Muscle of leg (tissue), 11 donors: ENCODE measurements around the gene COP1. TPM values are rescaled to one million over a fixed set of nuclear protein-coding genes. Genes with fewer than 3 reads are reported as not detected.
"Not testable (repeated sequence)": the region's sequence is repeated elsewhere in the genome, so short reads cannot be mapped to it uniquely, and the experiment has no call there.

Source experiments
- DNase-seq: peaks from one replicate; pipeline ENCODE4 v3.0.0; 2013
- H3K27ac ChIP-seq: one replicate; pipeline ENCODE4 v1.5.1; 2013; ENCODE audit warnings: mild to moderate bottlenecking, low read length, control low read depth
- H3K27me3 ChIP-seq: one replicate; pipeline ENCODE4 v1.6.1; 2013; ENCODE audit warnings: low read length; ENCODE audit not compliant: control insufficient read depth, insufficient read depth
- H3K36me3 ChIP-seq: one replicate; pipeline ENCODE4 v1.6.1; 2013; ENCODE audit warnings: low read length; ENCODE audit not compliant: control insufficient read depth, insufficient read depth
- H3K4me1 ChIP-seq: one replicate; pipeline ENCODE4 v1.6.1; 2013; ENCODE audit warnings: low read length; ENCODE audit not compliant: control insufficient read depth, insufficient read depth
- H3K4me3 ChIP-seq: one replicate; pipeline ENCODE4 v1.5.1; 2013; ENCODE audit warnings: low read length, control low read depth
- H3K9me3 ChIP-seq: replicated peaks from 2 replicates; pipeline ENCODE4 v1.6.1; 2013; ENCODE audit warnings: low read depth, low read length; ENCODE audit not compliant: control insufficient read depth
- WGBS: methylation state at CpG from one replicate; pipeline ENCODE4 v1.1.5; 2013; ENCODE audit warnings: missing lambda C conversion rate; ENCODE audit not compliant: insufficient coverage; 5-methylcytosine and 5-hydroxymethylcytosine counted together
- polyA plus RNA-seq, 8 donors: library from polyadenylated mRNA; unstranded; fragments of 120-200 nt; gene quantifications; one replicate each; pipeline versions ENCODE4 v1.2.1 to v1.2.3, GENCODE V29; 2013; ENCODE audit warnings: inconsistent platforms in 1 of 8, low replicate concordance in 1 of 8; ENCODE audit not compliant: insufficient read length in 8 of 8, insufficient read depth in 1 of 8
- total RNA-seq: library from RNA; stranded (reverse); fragments of 120-200 nt; gene quantifications from one replicate; pipeline ENCODE4 v1.2.4, GENCODE V29; 2013

Gene COP1
- total and polyA plus RNA-seq, 9 donors, result 32.8 to 41.9 (median 35.5) TPM

GRCh38 chr1:175984057-175984812 is 222.9 kb downstream of the COP1 start:
- no peaks in the 10 kb centered on the region for H3K27me3 ChIP-seq
- H3K4me3 ChIP-seq, result no peak overlapping the region
- no peak overlapping the region for H3K27ac ChIP-seq
- WGBS, result 98% methylated on average over 7 of the region's 12 CpGs
- H3K4me1 ChIP-seq, result no peaks in the 10 kb centered on the region
- H3K9me3 ChIP-seq, result peaks cover 18% of the 10 kb centered on the region
- H3K36me3 ChIP-seq, result peaks cover 26% of the 10 kb centered on the region
- no peak for DNase-seq

DNA sequence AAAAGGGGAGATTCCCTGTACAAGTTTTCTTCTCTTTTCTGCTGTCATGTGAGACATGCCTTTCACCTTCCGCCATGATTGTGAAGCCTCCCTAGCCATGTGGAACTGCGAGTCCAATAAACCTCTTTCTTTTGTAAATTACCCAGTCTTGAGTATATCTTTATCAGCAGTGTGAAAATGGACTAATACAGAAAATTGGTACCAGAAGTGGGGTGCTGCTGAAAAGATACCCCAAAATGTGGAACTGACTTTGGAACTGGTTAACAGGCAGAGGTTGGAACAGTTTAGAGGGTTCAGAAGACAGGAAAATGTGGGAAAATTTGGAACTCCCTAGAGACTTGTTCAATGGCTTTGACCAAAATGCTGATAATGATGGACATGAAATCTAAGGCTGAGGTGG is 223.7 kb downstream of the COP1 start:
- DNase-seq, H3K4me3 ChIP-seq, H3K4me1 ChIP-seq, H3K27me3 ChIP-seq, H3K27ac ChIP-seq: not testable (repeated sequence)
- no CpG with 5 or more reads among the region's 2 CpGs for WGBS
- peaks cover 25% of the 10 kb centered on the region for H3K36me3 ChIP-seq
- H3K9me3 ChIP-seq, result peaks cover 18% of the 10 kb centered on the region

GRCh38 chr1:175981128-175981527 is 226.0 kb downstream of the COP1 start:
- no peak overlapping the region for H3K27ac ChIP-seq
- H3K27me3 ChIP-seq, result no peaks in the 10 kb centered on the region
- H3K9me3 ChIP-seq, result peaks cover 18% of the 10 kb centered on the region
- H3K4me3 ChIP-seq, result no peak overlapping the region
- DNase-seq, result no peak
- H3K36me3 ChIP-seq, result peaks cover 21% of the 10 kb centered on the region
- no peaks in the 10 kb centered on the region for H3K4me1 ChIP-seq

DNA sequence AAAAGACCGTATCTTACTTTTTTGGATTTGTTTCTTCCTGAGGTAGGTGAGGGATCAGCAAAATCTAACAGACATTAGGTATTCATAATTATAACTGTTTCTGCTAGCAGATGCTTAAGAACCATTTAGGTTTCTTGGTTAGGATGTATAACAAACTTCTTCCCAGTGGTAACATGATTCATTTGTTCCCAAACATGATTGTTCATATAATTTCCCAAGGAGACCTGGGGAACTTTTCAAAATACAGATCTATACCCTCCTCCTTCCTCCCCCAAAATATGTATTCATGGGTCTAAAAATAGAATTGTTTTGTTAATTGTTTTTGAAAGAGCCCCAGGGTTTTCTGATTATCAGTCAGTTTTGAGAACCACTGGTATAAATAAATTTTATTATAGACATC is 228.2 kb downstream of the COP1 start:
- Histone ChIP-seq H3K27me3 (no peaks in the 10 kb centered on the region), H3K4me1 (no peaks in the 10 kb centered on the region), H3K4me3 (no peak overlapping the region), H3K36me3 (peaks cover 12% of the 10 kb centered on the region), H3K9me3 (peaks cover 15% of the 10 kb centered on the region), H3K27ac (no peak overlapping the region)
- DNase-seq, result no peak
- WGBS, result no CpG with 5 or more reads among the region's 1 CpG

GRCh38 chr1:175978476-175978875 is 228.6 kb downstream of the COP1 start:
- Histone ChIP-seq H3K4me3 (no peak overlapping the region), H3K27ac (no peak overlapping the region), H3K9me3 (peaks cover 12% of the 10 kb centered on the region), H3K27me3 (no peaks in the 10 kb centered on the region), H3K4me1 (no peaks in the 10 kb centered on the region), H3K36me3 (peaks cover 8% of the 10 kb centered on the region)
- WGBS, result no CpG with 5 or more reads among the region's 1 CpG
- peak; percentile 48 for DNase-seq

DNA sequence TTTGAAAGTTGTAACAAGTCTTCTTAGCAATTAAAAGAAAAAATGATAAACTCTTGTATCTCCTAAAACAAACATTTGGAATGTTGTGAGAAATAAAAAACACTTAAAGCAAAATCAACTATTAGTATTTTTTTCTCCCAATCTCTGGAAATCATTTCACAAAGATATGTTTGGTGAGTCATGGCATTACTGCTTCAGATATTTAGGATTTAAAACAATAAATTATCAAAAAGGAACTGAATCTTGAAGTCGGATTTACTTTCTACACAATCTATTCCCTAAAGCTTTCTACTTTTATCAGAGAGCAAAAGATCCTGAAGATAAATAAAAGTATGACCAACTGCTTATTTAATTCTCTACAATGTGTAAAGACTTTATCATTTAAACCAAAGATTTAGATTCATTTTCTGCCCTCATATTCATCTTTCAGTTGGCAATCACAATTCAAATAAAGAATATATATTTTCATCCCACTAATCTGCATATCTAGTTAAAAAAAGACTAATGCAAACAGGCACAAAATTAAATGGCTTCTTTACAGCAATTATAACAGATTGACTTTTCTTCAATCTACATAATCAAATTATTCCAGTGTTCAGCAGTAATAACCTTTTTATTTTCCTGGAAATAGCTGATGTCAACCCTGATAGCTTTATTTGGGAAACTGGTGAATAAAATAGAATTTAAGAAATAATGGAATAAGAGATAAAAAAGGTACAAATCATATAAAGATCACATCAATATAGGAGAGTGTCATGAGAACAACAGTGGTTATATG is 230.0 kb downstream of the COP1 start:
- DNase-seq, result no peak
- no peaks in the 10 kb centered on the region for H3K4me1 ChIP-seq
- no peak overlapping the region for H3K27ac ChIP-seq
- peaks cover 3% of the 10 kb centered on the region for H3K9me3 ChIP-seq
- H3K27me3 ChIP-seq, result no peaks in the 10 kb centered on the region
- no CpG with 5 or more reads among the region's 1 CpG for WGBS
- H3K4me3 ChIP-seq, result no peak overlapping the region
- no peaks in the 10 kb centered on the region for H3K36me3 ChIP-seq

- Histone ChIP-seq H3K9me3 (no peaks in the 10 kb centered on the region), H3K4me1 (no peaks in the 10 kb centered on the region), H3K4me3 (no peak overlapping the region), H3K27me3 (no peaks in the 10 kb centered on the region), H3K27ac (no peak overlapping the region), H3K36me3 (peaks cover 6% of the 10 kb centered on the region)
- no peak for DNase-seq
Observed at GRCh38 chr1:175969231-175969630, 237.9 kb downstream of the COP1 start.

DNA sequence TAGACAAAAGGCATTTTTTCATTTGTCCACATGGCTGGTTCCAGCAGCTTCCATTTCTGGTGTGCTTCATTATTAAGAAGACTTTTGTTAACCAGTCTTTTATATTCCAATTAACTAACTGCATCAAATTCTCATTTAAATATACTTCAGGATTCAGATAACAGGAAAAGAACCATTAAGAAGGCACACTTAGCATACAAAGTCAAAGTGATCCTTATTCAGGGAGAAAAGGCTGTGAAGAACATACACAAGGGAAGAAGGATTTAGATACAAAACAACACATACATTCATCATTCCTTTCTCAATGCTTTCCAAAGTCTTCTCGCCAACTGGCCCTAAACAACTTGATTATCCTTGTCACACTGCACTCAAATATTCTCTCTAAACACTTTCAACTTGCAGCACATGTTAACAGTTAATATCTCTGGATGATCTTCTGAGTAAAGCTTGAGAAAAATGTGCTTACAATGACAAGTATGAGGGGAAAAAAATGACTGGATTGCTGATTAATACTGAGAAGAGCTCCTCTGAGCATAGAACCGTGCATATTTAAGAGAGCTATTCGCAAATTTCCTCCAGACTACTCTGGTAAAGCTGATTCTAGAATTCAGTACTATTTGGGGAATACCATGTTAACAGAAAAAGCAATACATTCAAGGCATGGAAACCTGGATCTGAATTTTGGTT is 238.5 kb downstream of the COP1 start:
- Histone ChIP-seq H3K36me3 (peaks cover 6% of the 10 kb centered on the region), H3K9me3 (no peaks in the 10 kb centered on the region), H3K27me3 (no peaks in the 10 kb centered on the region), H3K4me3 (no peak overlapping the region), H3K27ac (no peak overlapping the region), H3K4me1 (no peaks in the 10 kb centered on the region)
- peak; percentile 21 for DNase-seq
- no CpG with 5 or more reads among the region's 3 CpGs for WGBS

DNA sequence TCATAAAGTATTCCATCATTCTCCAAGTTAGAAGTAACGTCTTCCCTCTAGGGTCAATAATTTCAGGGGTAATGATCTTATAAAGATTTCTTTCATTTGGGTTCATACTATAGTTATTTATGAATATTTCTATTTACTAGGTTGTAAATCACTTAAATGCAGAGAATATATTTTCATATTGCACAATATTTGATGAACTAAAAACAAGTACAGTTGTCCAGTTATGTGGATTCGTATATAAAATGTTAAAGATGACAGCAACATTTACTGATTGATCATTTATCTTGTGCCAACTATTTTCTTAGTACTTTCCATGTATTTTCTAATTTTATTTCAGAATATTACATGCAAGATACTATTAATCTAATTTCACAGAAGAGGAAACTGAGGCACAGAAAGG is 243.3 kb downstream of the COP1 start:
- Histone ChIP-seq H3K9me3 (no peaks in the 10 kb centered on the region), H3K4me1 (no peaks in the 10 kb centered on the region), H3K27me3 (no peaks in the 10 kb centered on the region), H3K27ac (no peak overlapping the region), H3K36me3 (peaks cover 5% of the 10 kb centered on the region), H3K4me3 (no peak overlapping the region)
- no peak for DNase-seq
- no CpG with 5 or more reads among the region's 2 CpGs for WGBS

DNA sequence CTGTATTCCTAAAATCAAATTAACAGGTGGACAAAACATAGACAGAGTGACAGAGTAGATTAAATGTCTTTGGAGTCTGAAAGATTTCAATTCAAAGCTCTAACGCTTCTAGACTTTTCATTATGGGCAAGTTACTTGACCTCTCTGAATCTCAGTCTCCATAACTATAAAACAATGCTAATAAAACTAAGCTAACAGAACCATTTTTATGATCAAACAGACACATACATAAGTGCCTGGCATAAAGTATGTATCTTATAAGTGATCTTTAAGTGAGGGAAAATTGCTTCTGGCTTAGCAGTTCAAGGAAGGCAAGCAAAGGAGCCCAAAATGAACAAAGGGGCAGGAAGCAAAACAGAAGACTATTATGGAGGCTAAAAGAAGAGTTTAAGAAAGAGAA is 246.9 kb downstream of the COP1 start:
- WGBS, result no CpG with 5 or more reads among the region's 1 CpG
- Histone ChIP-seq H3K4me3 (no peak overlapping the region), H3K4me1 (no peaks in the 10 kb centered on the region), H3K9me3 (no peaks in the 10 kb centered on the region), H3K36me3 (peaks cover 5% of the 10 kb centered on the region), H3K27me3 (no peaks in the 10 kb centered on the region), H3K27ac (no peak overlapping the region)
- DNase-seq, result no peak
